Heart left ventricle (tissue), 13 donors: ENCODE measurements around the gene SEC14L1.

ENCODE experiments used
- POLR2A ChIP-seq, 2 donors: fragments of 450-650 bp; IDR thresholded peaks; one replicate each; pipeline ENCODE4 v1.6.1; 2017; ENCODE audit warnings: antibody characterized with exemption in 2 of 2, mild to moderate bottlenecking in 2 of 2, moderate library complexity in 2 of 2
- TF ChIP-seq, protein P1 (sequence below), 12 donors: fragments of 200-600 bp; sonication (generic) in 4 of 12; IDR thresholded peaks; one replicate each; pipeline versions ENCODE4 v1.5.0 to v1.8.0; 2018 to 2022; ENCODE audit warnings: antibody characterized with exemption in 12 of 12, mild to moderate bottlenecking in 5 of 12
- donor health status: ischemic (EF 13 %, LVEDD 7.1; RV severe dilation, severe dysfunction).
- donor health status: DM: no; HTN: yes; CAD: no.
- donor health status: DM: no; HTN: no; CAD: no.
- donor health status: ischemic (EF 25% LVEDD 6.9; RV normal size, moderate dysfunction).
- donor health status: ischemic (EF 25% LVEDD 5.7; RV mildly dilated, moderate dysfunction).
- donor health status: ischemic (EF 35%, LVEDD 5.7; RV mildly dilated, moderate dysfunction).
- donor health status: nonischemic (EF 11% LVEDD 7.7; RV severe dilation, severe dysfunction).
- donor health status: DM: yes; HTN: yes; CAD: no.
- donor health status: PGD.
- donor health status: ischemic (EF 29% LVEDD 5.4; RV normal size, mild dysfunction).
- donor health status: nonischemic (EF 23%, LVEDD 6.1; RV moderate dilation, normal function).

GRCh38 chr17:77124192-77124889 lies 16.4 kb upstream of the SEC14L1 start:
- TF ChIP-seq, protein P1, sequence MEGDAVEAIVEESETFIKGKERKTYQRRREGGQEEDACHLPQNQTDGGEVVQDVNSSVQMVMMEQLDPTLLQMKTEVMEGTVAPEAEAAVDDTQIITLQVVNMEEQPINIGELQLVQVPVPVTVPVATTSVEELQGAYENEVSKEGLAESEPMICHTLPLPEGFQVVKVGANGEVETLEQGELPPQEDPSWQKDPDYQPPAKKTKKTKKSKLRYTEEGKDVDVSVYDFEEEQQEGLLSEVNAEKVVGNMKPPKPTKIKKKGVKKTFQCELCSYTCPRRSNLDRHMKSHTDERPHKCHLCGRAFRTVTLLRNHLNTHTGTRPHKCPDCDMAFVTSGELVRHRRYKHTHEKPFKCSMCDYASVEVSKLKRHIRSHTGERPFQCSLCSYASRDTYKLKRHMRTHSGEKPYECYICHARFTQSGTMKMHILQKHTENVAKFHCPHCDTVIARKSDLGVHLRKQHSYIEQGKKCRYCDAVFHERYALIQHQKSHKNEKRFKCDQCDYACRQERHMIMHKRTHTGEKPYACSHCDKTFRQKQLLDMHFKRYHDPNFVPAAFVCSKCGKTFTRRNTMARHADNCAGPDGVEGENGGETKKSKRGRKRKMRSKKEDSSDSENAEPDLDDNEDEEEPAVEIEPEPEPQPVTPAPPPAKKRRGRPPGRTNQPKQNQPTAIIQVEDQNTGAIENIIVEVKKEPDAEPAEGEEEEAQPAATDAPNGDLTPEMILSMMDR (IDR thresholded peaks at IDR 0.05) = no peak
- TF ChIP-seq POLR2A (IDR thresholded peaks at IDR 0.05) = no peak
